ENCODE data around the gene GNS.

GNS gene

GRCh38 chr12:64737539-64737938 lies 21.7 kb downstream of the GNS start:
- no peak for DNase-seq (ENCODE audit: low read depth in 2 of 2, low spot score in 1 of 2)

GRCh38 chr12:64736771-64737170 lies 22.4 kb downstream of the GNS start:
- no peak for DNase-seq (ENCODE audit: low read depth in 2 of 2, low spot score in 1 of 2)

DNA sequence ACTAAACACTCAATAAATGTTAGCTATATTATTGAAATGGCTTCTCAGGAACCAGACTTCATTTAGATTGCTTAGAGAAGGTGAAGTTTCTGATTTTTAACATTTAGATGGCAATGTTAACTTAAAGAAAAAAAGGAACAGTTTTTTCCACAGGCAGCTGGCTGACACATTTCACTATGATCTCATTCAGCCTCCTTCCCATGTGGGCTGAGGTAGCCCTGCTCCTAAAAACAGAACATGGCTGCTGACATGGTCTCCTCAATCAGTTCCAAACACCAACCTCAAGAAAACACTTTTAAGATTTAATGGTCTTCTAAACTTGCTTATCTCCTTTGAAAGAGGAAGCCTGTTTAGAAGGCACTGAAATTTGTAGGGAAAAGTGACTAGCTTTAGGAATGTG lies 23.8 kb downstream of the GNS start:
- no peak for DNase-seq (ENCODE audit: low read depth in 2 of 2, low spot score in 1 of 2)

GRCh38 chr12:64733857-64734256 lies 25.3 kb downstream of the GNS start:
- no peak for DNase-seq (ENCODE audit: low read depth in 2 of 2, low spot score in 1 of 2)

DNA sequence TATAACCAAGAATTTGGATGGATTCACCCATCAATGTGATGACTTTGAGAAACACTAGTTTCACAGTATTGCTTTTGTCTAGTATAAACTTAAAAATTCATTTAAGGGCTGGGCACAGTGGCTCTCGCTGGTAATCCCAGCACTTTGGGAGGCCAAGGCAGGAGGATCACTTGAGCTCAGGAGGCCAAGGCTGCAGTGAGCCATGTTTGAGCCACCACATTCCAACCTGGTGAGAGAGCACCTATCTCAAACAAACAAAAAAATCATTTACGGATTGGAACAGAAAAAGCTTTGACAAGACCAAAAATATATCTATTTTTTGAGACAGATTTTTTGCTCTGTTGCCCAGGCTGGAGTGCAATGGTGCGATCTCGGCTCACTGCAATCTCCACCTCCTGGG lies 27.5 kb downstream of the GNS start:
- no peak for DNase-seq (ENCODE audit: low read depth in 2 of 2, low spot score in 1 of 2)

DNA sequence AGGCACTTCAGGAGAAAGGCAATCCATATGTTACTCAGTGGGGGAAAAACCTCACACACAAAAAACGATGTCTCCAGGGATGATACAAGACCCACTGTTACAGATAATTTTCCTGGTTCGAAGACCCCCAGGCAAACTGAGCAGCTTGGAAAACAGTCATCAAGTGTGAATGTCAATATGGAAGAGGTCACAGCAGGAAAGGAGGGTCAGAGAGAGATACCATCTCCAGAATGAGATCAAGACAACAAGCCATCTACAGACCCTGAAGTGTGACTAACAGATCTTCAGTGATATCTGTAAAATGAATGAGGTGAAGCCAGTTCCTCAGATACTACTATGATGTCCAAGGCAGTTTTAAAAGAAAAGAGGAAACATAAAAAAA lies 28.6 kb downstream of the GNS start:
- no peak for DNase-seq (ENCODE audit: low read depth in 2 of 2, low spot score in 1 of 2)

DNA sequence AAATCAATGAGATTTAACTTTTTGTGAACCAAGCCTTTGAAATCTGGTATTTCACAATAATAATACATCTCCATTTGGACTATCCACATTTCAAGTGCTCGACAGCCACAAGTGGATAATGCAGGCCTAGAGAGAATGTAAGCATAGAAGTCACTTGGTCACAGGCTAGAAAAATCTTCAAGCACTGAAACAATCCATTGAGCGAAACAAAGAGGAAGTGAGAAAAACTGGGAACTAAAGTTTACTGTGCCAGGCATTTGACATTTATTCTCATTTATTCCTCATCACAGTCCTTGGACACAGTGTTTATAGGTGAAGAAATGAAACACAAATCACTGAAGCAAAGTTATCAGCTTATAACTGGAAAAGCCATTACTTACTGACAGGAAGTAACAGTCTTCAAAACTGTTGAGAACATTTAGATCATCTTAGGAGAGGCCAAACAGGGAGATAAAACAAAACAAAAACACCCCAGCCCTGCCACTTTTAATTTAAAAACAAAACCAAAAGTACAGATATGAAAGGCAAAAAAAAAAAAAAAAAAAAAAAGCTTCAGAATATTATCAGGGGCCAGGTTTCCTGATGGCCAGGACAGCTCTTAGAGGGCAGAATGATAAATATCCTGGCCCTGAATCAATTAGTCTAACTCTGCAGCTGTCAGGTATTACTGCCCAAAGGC lies 29.2 kb downstream of the GNS start:
- DNase-seq (ENCODE audit: low read depth in 2 of 2, low spot score in 1 of 2) = no peak

DNA sequence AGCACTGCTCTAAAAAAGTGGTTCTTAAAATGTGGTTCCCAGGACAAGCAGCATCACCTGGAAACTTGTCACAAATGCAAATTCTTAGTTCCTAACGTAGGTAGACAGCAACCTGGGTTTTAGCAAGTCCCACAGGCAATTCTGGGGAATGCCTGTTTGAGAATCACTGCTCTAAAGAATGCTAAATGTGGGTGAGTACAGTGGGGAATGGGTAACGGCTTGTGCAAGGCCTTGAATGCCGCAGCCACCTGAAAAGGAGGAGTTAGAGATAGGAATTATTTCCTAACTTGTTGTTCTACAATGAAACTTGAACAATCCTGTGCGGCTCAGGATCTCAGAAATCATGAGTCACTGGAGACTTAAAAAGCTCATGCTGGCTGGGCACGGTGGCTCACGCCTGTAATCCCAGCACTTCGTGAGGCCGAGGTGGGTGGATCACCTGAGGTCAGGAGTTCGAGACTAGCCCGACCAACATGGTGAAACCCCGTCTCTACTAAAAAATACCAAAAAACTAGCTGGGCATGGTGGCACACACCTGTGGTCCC lies 34.9 kb downstream of the GNS start:
- no peak for DNase-seq (ENCODE audit: low read depth in 2 of 2, low spot score in 1 of 2)

GRCh38 chr12:64723630-64724029 lies 35.6 kb downstream of the GNS start:
- DNase-seq (ENCODE audit: low read depth in 2 of 2, low spot score in 1 of 2) = no peak

DNA sequence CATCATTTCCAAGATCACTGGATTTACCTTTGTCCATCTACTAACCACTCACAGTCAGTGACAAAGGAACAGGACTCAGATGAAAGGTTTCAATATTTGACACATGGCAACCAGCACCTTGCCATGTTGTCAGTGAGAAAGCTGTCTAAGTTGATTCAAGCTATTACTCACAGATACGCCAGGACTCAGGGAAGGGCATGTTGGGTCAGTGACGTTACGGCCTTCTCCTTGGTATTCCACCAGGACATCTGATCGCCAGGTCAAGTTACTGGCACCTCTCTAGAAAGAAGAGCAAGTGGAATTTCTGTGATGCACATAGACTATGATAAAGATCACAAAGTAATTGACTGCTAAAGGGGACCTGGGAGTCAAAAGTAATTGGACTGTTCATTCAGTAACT lies 36.4 kb downstream of the GNS start:
- no peak for DNase-seq (ENCODE audit: low read depth in 2 of 2, low spot score in 1 of 2)

GRCh38 chr12:64720884-64721283 lies 38.3 kb downstream of the GNS start:
- DNase-seq (ENCODE audit: low read depth in 2 of 2, low spot score in 1 of 2) = no peak

DNA sequence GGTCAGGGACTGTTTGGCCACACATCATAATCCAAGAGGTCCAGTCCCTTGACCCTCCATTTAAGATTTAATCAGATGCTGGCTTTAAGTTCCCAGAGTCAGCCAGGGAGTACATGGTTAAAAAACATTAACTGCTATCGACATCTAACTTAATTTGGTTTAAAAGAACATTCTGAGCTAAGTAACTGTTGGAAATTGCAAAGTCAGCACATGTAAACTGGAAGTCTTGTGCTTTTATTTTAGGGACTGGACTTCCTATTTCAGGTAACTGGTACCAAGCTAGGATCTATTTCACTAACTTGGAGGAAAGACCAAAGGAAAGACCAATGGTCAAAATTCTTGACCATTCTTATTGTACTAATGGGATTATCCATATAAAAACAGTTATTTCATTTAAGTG lies 40.6 kb downstream of the GNS start:
- no peak for DNase-seq (ENCODE audit: low read depth in 2 of 2, low spot score in 1 of 2)

DNA sequence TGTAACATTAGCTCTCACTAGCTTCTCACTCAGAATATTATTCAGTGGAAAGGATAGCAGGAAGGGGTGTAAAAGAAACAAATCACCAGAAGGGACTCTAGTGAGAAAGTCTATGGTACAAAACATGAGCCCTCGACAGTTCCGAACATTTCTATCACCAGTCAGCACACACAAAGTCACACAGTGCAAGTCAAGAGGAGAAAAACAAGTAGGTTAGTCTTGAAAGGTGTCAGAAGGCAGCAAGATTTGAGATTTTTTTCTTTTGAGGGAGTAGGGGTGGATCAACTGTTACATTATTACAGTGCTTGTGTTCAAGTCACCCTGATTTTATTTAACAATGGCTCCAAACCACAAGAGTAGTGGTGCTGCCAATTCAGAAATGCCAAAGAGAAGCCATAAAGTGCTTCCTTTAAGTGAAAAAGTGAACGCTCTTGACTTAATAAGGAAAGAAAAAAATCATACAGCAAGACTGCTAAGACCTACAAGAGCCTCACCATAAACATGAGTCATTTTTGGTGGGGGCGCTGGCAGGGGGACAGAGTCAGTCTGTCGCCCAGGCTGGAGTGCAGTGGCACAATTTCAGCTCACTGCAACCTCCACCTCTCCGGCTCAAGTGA lies 42.3 kb downstream of the GNS start:
- no peak for DNase-seq (ENCODE audit: low read depth in 2 of 2, low spot score in 1 of 2)

DNA sequence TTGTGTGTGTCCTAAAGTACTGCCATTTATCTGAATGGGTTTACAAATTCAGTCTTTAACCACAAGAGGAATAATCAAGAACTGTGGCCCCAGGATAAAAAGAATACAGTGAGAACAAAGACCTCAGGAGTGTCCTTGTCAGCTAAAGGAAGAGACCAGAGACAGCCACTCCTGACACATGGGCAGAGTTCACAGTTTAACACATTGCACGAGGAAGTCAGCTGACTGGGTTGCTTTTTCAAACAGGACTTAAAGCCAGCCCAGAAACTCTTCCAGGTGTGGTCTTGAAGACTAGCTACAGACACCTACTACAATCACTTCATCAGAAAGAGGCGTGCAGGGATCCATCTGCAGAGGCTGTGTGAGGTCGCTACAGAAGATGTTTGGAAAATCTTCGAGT lies 42.8 kb downstream of the GNS start:
- no peak for DNase-seq (ENCODE audit: low read depth in 2 of 2, low spot score in 1 of 2)

DNA sequence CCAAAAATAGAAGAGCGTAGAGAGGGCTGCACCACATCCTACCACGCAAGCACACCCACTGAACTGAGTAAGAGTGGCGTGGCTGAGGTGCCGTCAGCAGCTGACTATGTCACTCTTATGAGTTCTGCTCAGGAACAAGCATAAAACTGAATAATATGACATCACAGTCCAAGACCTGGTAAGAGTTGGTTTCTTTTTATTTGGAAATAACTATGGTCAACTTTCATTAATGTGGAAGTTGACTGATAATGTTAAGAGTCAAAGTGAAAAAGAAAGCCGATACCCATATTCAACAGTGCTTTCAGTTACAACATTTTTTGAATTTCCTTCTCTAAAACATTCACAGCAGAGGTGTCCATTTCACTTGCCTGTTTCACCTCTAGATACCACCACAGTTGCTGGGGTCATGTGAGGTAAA lies 44.6 kb downstream of the GNS start:
- DNase-seq (ENCODE audit: low read depth in 2 of 2, low spot score in 1 of 2) = no peak

- DNase-seq (ENCODE audit: low read depth in 2 of 2, low spot score in 1 of 2) = no peak
These were observed 45.8 kb downstream of the GNS start for GRCh38 chr12:64713376-64713775.

- DNase-seq (ENCODE audit: low read depth in 2 of 2, low spot score in 1 of 2) = no peak
These were observed 49.8 kb downstream of the GNS start for GRCh38 chr12:64709429-64709828.

DNA sequence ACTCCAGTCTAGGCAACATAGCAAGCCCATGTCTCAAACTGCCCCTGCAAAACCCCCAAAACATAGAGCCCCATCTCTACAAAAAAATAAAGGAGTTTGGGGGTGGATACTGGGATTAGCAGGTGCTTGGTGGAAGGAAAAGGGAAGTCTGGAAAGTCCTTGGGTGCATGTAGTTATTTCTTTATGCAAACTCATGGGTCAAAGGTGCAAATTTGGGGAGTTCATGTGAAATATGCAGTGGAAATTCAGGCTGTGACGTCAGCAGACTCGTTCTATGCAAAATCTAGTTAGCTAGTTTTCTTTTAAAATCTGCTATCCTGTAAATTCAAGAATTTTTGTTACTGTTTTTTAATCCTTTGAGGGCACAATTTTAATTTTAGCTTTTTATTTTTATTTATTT lies 51.3 kb downstream of the GNS start:
- DNase-seq (ENCODE audit: low read depth in 2 of 2, low spot score in 1 of 2) = no peak

DNA sequence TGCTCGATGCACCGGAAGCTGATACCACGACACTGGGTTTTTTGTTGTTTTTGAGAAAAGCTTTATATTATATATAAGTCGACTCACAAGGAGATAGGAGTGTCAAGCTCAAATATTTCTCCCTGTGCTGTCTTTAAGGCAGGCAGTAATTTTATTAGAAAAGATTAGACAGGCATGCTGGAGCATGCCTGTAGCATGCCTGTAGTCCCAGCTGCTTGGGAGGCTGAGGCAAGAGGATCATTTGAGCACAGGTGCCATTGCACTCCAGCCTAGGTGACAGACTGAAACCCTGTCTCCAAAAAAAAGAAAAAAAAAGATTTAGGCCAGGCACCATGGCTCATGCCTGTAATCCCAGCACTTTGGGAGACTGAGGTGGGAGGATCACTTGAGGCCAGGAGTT lies 51.8 kb downstream of the GNS start:
- DNase-seq (ENCODE audit: low read depth in 2 of 2, low spot score in 1 of 2) = no peak

DNA sequence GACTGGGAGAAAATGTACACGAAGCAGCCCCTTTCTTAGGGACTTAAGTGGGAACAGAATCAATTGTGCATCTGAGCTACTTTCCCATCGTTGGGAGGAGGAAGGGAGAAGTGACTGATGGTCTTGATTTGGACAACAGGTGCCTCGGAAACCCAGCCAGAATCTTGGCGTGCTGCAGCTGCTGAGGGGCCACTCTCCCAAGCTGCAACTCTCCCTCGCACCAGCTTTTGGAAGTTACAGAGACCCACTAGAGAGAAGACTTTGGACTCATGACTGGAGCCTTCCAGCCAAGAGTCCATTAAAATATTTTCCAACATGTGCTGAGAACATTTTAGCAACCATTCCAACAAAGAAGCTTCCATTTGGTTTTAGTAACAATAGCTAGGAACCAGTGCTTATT lies 52.3 kb downstream of the GNS start:
- DNase-seq (ENCODE audit: low read depth in 2 of 2, low spot score in 1 of 2) = no peak

DNA sequence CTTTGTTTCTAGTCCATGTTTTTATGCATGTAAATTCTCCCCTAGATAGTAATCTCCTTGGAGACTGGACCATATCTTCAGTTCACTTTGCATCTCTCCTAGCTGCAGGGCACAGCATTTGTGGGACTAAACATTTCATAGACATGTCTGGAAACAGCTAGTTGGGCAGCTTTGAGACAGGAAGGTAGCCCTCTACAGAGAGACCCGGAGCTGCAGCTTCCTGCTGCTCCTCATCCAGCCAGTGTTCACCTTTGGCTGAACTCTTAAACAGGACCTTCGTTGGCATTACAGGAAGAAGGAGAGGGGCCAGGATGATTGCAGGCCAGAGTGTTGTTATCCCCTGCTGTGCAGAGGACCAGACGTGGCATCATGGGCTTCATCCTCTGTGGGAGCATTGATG lies 52.9 kb downstream of the GNS start:
- no peak for DNase-seq (ENCODE audit: low read depth in 2 of 2, low spot score in 1 of 2)

GRCh38 chr12:64701283-64701682 lies 57.9 kb downstream of the GNS start:
- DNase-seq (ENCODE audit: low read depth in 2 of 2, low spot score in 1 of 2) = no peak

DNA sequence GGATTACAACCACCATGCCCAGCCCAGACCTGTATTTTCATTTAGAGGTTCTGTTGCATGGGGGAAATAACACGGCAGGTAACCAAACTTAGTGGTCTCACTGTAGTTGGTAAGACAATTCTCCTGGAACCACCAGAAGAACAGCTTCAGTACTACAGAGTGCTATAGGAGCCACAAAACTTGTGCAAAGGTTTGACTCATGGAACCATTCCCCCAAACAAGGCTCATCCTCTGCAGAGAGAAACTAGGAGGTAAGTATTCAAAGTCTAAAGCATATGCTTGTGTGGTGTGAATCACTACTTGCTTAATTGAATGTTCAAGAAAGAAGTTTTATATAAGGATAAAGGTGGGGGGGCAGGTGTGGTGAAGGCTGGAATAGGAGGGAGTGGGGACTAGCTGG lies 58.7 kb downstream of the GNS start:
- no peak for DNase-seq (ENCODE audit: low read depth in 2 of 2, low spot score in 1 of 2)
